HG02970 (cell line): ENCODE measurements around the gene RCVRN.
"Not testable (repeated sequence)": the region's sequence is repeated elsewhere in the genome, so short reads cannot be mapped to it uniquely, and the experiment has no call there.

ENCODE experiments used
- ATAC-seq: cut with Tn5 transposase; IDR thresholded peaks from one replicate; pipeline ENCODE4 v1.9.1; 2021; ENCODE audit warnings: mild to moderate bottlenecking, moderate library complexity, moderate number of reproducible peaks; ENCODE audit not compliant: unreplicated experiment, low FRiP score

Gene RCVRN

GRCh38 chr17:9922012-9922848, 17.2 kb upstream of the RCVRN start:
- no peak for ATAC-seq

- ATAC-seq, result not testable (repeated sequence)
These were observed 16.1 kb upstream of the RCVRN start for GRCh38 chr17:9921216-9921615.

DNA sequence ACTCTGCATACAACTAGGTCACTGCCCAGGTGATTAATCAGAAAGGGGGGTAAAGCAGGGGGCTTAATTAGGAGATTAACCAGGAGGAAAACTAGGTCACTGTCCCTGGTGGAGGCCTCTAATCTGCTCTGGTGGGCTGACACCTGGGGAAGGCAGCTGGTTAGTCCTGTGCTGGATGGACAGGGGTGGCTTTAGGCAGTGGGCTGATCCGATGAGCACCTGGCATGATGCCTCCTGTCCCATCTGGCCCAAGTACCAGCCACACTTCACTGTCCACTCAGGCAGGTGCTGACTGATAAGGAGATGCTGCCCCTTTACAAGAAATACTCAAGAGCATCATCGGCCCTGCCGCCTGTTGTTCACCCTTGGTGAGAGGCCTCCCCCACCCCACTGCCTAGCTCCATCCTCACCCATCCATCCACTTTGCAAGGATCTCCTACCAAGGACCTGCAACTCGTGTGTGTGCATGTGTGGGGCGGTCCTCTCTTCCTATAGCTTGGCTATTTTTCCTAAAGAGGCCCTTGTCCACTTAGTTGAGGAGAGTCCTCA, 13.8 kb upstream of the RCVRN start:
- ATAC-seq, result no peak

DNA sequence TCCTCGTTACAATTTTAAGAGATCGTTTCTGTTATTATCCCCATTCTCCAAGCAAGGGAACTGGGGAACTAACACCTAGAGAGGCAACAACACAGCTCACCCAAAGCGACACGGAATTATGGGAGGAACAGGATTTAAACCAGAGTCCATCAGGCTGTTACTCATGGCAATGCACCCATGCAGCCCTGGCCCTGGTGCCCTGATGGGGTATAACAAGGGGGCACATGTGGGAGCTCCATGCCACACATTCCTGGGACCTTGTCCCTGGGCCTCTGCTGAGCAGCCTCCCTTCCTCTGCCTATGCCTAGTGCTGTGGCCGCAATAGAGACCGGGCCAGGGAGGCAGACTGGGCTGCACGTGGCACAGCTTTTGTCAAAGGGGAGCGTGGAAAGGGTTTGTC, 13.3 kb upstream of the RCVRN start:
- no peak for ATAC-seq

- ATAC-seq, result no peak
These were observed 12.7 kb upstream of the RCVRN start for GRCh38 chr17:9917801-9918200.

GRCh38 chr17:9917131-9917530, 12.1 kb upstream of the RCVRN start:
- no peak for ATAC-seq

- ATAC-seq, result no peak
These were observed 11.0 kb upstream of the RCVRN start for GRCh38 chr17:9916108-9916507.

- no peak for ATAC-seq
These were observed 8.4 kb upstream of the RCVRN start for GRCh38 chr17:9913476-9913875.

GRCh38 chr17:9912121-9913099, 7.3 kb upstream of the RCVRN start:
- no peak for ATAC-seq

DNA sequence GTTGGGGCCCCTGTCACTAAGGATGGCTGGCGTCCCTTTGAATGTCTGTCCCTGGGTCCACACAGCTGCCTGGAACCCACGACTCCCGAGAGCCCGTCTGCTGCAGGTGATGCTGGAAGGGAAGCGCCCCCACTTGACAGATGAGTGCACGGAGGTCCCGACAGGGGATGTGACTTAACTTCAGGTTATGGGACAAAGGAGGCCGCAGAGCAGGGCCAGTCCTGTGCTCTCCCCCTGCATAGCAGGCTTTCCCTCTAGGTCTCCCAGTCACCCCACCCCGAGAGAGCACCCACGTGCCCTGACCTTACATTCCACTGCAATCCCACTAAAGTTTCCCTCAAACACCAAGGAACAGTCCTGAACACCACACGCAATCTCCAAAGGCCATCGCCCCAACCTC, 6.0 kb upstream of the RCVRN start:
- no peak for ATAC-seq

DNA sequence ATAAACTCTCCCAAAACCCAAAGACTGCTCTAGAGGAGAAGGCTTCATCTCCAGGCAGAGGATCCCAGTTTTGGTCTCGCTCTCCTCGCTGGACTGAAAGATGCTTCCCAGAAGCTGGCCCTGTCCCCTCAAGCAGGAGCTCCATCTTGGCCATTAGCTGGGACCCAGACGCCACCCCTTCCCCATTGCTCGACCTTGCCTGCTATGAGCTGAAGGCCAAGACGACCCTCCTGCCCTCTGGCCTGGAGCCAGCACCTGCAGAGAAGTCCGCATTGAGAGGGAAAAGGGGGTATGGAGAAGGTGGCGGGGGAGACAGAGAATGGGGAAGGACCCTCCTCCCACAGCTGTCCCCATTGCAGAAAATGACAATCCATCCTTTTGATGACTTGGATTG, 3.6 kb upstream of the RCVRN start:
- no peak for ATAC-seq

GRCh38 chr17:9907883-9908648, 3.0 kb upstream of the RCVRN start:
- no peak for ATAC-seq

DNA sequence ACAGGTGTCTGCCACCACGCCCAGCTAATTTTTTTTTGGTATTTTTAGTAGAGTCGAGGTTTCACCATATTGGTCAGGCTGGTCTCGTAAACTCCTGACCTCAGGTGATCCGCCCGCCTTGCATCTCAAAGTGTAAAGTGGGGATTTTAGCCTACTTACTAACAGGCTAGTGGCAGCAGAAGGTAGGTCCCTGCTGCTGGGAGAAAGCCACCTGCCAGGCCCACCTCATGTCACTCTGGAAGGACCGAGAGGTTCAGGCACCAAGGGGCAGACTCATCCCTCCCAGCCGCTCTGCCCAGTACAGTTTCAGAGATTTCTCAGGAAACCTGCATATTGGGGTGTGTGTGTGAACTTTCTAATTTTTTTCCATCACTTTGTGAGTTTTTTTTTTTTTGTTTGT, 2.1 kb upstream of the RCVRN start:
- no peak for ATAC-seq

DNA sequence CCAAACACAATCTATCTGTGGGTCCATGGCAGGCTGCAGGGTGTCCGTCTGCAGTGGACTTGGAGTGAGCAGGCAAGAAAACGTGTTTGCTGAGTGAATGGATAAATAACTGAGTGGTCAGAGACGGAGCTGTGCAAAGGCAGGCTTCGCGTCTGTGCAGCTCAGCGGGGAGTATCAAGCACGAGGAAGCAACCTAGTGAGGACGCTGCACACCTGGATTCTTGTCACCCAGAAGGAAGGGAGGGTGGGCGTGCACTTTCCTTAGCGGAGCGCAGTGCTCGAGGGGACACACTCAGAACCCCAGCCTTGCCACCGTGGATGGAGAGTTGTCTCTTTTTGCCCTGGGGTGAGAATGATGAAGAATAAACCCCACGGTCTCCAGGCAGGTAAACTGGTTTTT, 1.5 kb upstream of the RCVRN start:
- no peak for ATAC-seq

DNA sequence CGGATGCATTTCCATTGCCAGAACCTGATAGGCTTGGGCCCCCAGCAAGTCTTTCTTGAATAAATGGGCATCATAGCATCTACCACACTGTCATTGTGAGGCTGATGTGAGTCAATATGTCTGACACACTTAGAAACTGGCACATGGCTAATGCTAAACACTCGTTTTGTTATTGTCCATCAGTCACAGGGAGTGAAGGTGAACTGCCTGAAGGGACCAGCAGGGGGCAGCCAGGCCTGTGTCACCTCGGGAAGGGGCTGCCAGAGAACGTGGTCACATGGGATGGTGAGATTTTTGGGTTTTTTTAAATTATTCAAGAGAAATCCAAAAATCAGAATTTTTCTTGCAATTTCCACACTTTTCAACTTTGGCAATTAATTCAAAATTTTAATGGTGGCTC, 831 bp upstream of the RCVRN start:
- no peak for ATAC-seq

DNA sequence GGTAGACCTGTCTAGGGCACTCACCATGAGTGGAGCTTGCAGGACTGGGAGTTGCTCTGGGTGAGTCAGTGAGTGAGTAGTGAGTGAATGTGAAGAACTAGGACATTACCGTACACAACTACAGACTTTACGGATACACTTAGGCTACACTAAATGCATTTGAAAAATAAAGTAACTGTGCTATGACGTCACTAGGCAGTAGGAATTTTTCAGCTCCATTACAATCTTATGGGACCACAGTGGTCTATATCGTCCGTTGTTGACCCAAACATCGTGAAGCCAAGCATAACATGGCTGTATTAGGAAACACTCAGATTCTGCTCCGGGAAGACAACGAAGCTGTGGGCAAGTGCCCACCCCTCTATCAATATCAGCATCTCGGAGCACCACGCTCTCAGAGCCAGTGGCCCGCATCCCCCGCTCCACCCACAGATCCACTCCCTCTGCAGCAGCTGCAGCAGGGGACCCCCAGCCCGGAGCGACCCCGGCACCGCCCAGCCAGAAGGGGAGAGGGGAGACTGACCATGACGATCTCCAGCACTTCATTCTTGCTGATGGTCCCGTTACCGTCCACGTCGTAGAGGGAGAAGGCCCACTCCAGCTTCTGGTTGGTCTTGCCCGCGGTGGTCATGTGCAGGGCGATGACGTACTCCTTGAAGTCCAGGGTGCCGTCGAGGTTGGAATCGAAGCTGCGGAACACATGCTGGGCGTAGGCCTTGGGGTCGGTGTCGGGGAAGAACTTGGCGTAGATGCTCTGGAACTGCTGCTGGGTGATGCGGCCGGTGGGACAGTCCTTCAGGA, 594 bp downstream of the RCVRN start:
- ATAC-seq, result no peak

DNA sequence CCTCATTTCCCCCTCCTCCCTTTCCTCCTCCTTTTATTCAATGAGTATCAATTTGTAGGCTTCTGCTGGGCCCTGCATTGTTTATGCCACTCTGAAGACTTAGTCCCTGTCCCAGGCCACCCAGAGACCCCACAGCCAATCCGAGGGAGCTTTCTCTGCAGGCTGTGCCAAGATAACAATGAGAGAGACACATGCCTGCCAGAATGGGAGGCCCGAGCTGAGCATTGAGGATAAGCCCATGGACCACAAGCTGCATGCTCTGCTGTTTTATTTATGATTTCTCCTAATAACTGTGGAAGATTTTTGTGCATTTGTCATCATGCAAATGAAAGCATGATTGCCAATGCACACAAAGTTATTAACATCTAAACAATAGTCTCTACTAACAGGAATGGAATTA, 3.0 kb downstream of the RCVRN start:
- ATAC-seq, result no peak

- no peak for ATAC-seq
These were observed 4.3 kb downstream of the RCVRN start for GRCh38 chr17:9900784-9901183.

- ATAC-seq, result no peak
These were observed 5.0 kb downstream of the RCVRN start for GRCh38 chr17:9900044-9900594.
